SU-DHL-6 (cell line): ENCODE results near the gene SAP25.
A peak's percentile ranks its signal among the peaks of the same experiment; 100 is the strongest.

Experiments
- H2AFZ ChIP-seq: fragments of 200-600 bp; sonication (generic); 2 replicates; pipeline ENCODE4 v1.6.1; 2014; ENCODE audit warnings: low read depth, mild to moderate bottlenecking, moderate library complexity, mixed read lengths, antibody characterized with exemption, low read length; ENCODE audit not compliant: severe bottlenecking
- H3F3A ChIP-seq: fragments of 200-600 bp; shearing (Covaris generic); 2 replicates; pipeline ENCODE4 v1.6.0; 2016; ENCODE audit warnings: antibody characterized with exemption, mild to moderate bottlenecking; ENCODE audit not compliant: insufficient read depth
- H3K27ac ChIP-seq: fragments of 200-600 bp; sonication (generic); 2 replicates; pipeline ENCODE4 v1.5.1; 2016; ENCODE audit warnings: low read depth, mild to moderate bottlenecking, low read length, moderate library complexity, mixed read lengths
- H3K27me3 ChIP-seq: fragments of 200-600 bp; sonication (generic), shearing (Covaris generic); 2 replicates; pipeline ENCODE4 v1.6.0; 2014; ENCODE audit warnings: mild to moderate bottlenecking, low read length
- H3K36me3 ChIP-seq: fragments of 200-600 bp; sonication (generic); 2 replicates; pipeline ENCODE4 v1.6.1; 2014; ENCODE audit warnings: mild to moderate bottlenecking, low read length, mixed read lengths
- H3K4me2 ChIP-seq: fragments of 300-600, 200-600 bp; shearing (Covaris generic), sonication (generic); 2 replicates; pipeline ENCODE4 v1.6.0; 2014; ENCODE audit warnings: low read length, low read depth, mild to moderate bottlenecking; ENCODE audit not compliant: poor library complexity, severe bottlenecking
- H3K4me3 ChIP-seq: fragments of 200-600 bp; sonication (generic); 2 replicates; pipeline ENCODE4 v1.5.1; 2014; ENCODE audit warnings: antibody characterized with exemption, low read length, mild to moderate bottlenecking, mixed read lengths; ENCODE audit not compliant: insufficient read depth, poor library complexity, severe bottlenecking
- H3K79me2 ChIP-seq: fragments of 200-600 bp; sonication (generic); 2 replicates; pipeline ENCODE4 v1.6.1; 2014; ENCODE audit warnings: mild to moderate bottlenecking, low read length, moderate library complexity; ENCODE audit not compliant: insufficient read depth
- H3K9ac ChIP-seq: fragments of 200-600 bp; sonication (generic); 2 replicates; pipeline ENCODE4 v1.7.0; 2014; ENCODE audit warnings: mild to moderate bottlenecking, low read length
- H3K9me2 ChIP-seq: fragments of 200-600 bp; sonication (generic); replicated peaks from 2 replicates; pipeline ENCODE4 v1.6.1; 2014; ENCODE audit warnings: low read length; ENCODE audit not compliant: insufficient read depth
- H3K9me3 ChIP-seq: fragments of 200-600 bp; sonication (generic); 2 replicates; pipeline ENCODE4 v1.6.1; 2014; ENCODE audit warnings: low read length, mixed read lengths; ENCODE audit not compliant: insufficient read depth
- H4K20me1 ChIP-seq: fragments of 200-600 bp; sonication (generic); 2 replicates; pipeline ENCODE4 v1.6.1; 2014; ENCODE audit warnings: low read depth, mild to moderate bottlenecking, antibody characterized with exemption, low read length, moderate library complexity, mixed read lengths
- CTCF ChIP-seq: fragments of 200-600 bp; sonication (generic); IDR thresholded peaks from one replicate; pipeline ENCODE4 v1.5.1; 2017; ENCODE audit warnings: antibody characterized with exemption, mild to moderate bottlenecking, low read length, moderate library complexity; ENCODE audit not compliant: insufficient read depth, poor library complexity, severe bottlenecking
- EZH2phosphoT487 ChIP-seq: fragments of 200-600 bp; sonication (generic), shearing (Covaris generic); conservative IDR thresholded peaks from 2 replicates; pipeline ENCODE4 v1.6.1; 2018; ENCODE audit warnings: mild to moderate bottlenecking, antibody characterized with exemption, low read length, moderate library complexity, mixed read lengths

SAP25 gene

GRCh38 chr7:100547872-100548271, 25.8 kb downstream of the SAP25 start:
- Histone ChIP-seq H3K9ac (no peak overlapping the region), H3K27me3 (no peaks in the 10 kb centered on the region), H3K9me3 (no peaks in the 10 kb centered on the region), H3K9me2 (no peaks in the 10 kb centered on the region), H4K20me1 (no peaks in the 10 kb centered on the region), H3K36me3 (no peaks in the 10 kb centered on the region), H3K79me2 (no peaks in the 10 kb centered on the region), H3F3A (0 out of 2 replicates have a peak, but pooled peaks cover 4% of the 10 kb centered on the region), H3K27ac (no peak overlapping the region), H3K4me2 (no peak overlapping the region), H2AFZ (no peak overlapping the region), H3K4me3 (no peak overlapping the region)
- TF ChIP-seq EZH2phosphoT487: no peak
- TF ChIP-seq CTCF: no peak

- no peak overlapping the region for H3K9ac ChIP-seq
- H3K27ac ChIP-seq: no peak overlapping the region
- no peak for TF ChIP-seq EZH2phosphoT487
- no peak for TF ChIP-seq CTCF
- no peak overlapping the region for H2AFZ ChIP-seq
- H3K4me2 ChIP-seq: no peak overlapping the region
- no peaks in the 10 kb centered on the region for H3K9me2 ChIP-seq
- H3F3A ChIP-seq: 0 out of 2 replicates have a peak, but pooled peaks cover 4% of the 10 kb centered on the region
- H3K36me3 ChIP-seq: no peaks in the 10 kb centered on the region
- H3K27me3 ChIP-seq: no peaks in the 10 kb centered on the region
- no peaks in the 10 kb centered on the region for H3K9me3 ChIP-seq
- no peaks in the 10 kb centered on the region for H4K20me1 ChIP-seq
- no peak overlapping the region for H3K4me3 ChIP-seq
- H3K79me2 ChIP-seq: no peaks in the 10 kb centered on the region
These were observed 26.5 kb downstream of the SAP25 start for GRCh38 chr7:100546926-100547800.

GRCh38 chr7:100546129-100546925, 27.4 kb downstream of the SAP25 start:
- no peaks in the 10 kb centered on the region for H3K27me3 ChIP-seq
- H3F3A ChIP-seq: 0 out of 2 replicates have a peak, but pooled peaks cover 4% of the 10 kb centered on the region
- 0 out of 2 replicates have a peak overlapping the region, but pooled peaks have one; percentile 1 for H3K9ac ChIP-seq
- no peak overlapping the region for H3K27ac ChIP-seq
- no peaks in the 10 kb centered on the region for H3K9me3 ChIP-seq
- H4K20me1 ChIP-seq: no peaks in the 10 kb centered on the region
- no peak overlapping the region for H2AFZ ChIP-seq
- H3K79me2 ChIP-seq: no peaks in the 10 kb centered on the region
- no peaks in the 10 kb centered on the region for H3K9me2 ChIP-seq
- TF ChIP-seq EZH2phosphoT487: no peak
- TF ChIP-seq CTCF: no peak
- H3K4me3 ChIP-seq: no peak overlapping the region
- no peaks in the 10 kb centered on the region for H3K36me3 ChIP-seq
- no peak overlapping the region for H3K4me2 ChIP-seq
